ENCODE measurements around the gene TMSB10.
"Not testable (repeated sequence)": the region's sequence is repeated elsewhere in the genome, so short reads cannot be mapped to it uniquely, and the experiment has no call there.

Gene TMSB10

GRCh38 chr2:84905181-84906107 is at the start of gene TMSB10:
Gene TMSB10, plus strand, starts transcription at chr2:84905656.
- DNase-seq: peak; percentile 60 to 61

GRCh38 chr2:84855731-84856130 is 49.7 kb upstream of the TMSB10 start:
- no peak for DNase-seq

- DNase-seq: peak; percentile 55 to 56
Observed at GRCh38 chr2:84856787-84857186, 48.7 kb upstream of the TMSB10 start.

- DNase-seq: no peak
Observed at GRCh38 chr2:84857566-84857965, 47.9 kb upstream of the TMSB10 start.

- no peak for DNase-seq
Observed at GRCh38 chr2:84858123-84858522, 47.3 kb upstream of the TMSB10 start.

GRCh38 chr2:84858937-84859336 is 46.5 kb upstream of the TMSB10 start:
- DNase-seq: no peak

- DNase-seq: no peak
Observed at GRCh38 chr2:84861539-84861938, 43.9 kb upstream of the TMSB10 start.

- DNase-seq: no peak
Observed at GRCh38 chr2:84862006-84862405, 43.5 kb upstream of the TMSB10 start.

GRCh38 chr2:84865181-84865783 is 40.2 kb upstream of the TMSB10 start:
- DNase-seq: peak; percentile 62 to 66

- DNase-seq: no peak
Observed at GRCh38 chr2:84866122-84866521, 39.3 kb upstream of the TMSB10 start.

- not testable (repeated sequence) for DNase-seq
Observed at GRCh38 chr2:84868327-84868726, 37.1 kb upstream of the TMSB10 start.

GRCh38 chr2:84870306-84870705 is 35.1 kb upstream of the TMSB10 start:
- DNase-seq: no peak

GRCh38 chr2:84872691-84873090 is 32.8 kb upstream of the TMSB10 start:
- not testable (repeated sequence) for DNase-seq

- no peak for DNase-seq
Observed at GRCh38 chr2:84873350-84873749, 32.1 kb upstream of the TMSB10 start.

- DNase-seq: no peak
Observed at GRCh38 chr2:84874381-84875212, 30.9 kb upstream of the TMSB10 start.

- no peak for DNase-seq
Observed at GRCh38 chr2:84875213-84875560, 30.3 kb upstream of the TMSB10 start.

GRCh38 chr2:84875619-84876018 is 29.8 kb upstream of the TMSB10 start:
- DNase-seq: not testable (repeated sequence)

GRCh38 chr2:84876369-84876768 is 29.1 kb upstream of the TMSB10 start:
- no peak for DNase-seq

- DNase-seq: no peak
Observed at GRCh38 chr2:84878459-84878858, 27.0 kb upstream of the TMSB10 start.

- DNase-seq: no peak
Observed at GRCh38 chr2:84878896-84879583, 26.4 kb upstream of the TMSB10 start.

- DNase-seq: no peak
Observed at GRCh38 chr2:84879584-84880394, 25.7 kb upstream of the TMSB10 start.

GRCh38 chr2:84880395-84880644 is 25.1 kb upstream of the TMSB10 start:
- DNase-seq: no peak

All from Kasumi-1 (cell line).